ENCODE data around the gene CCR9.

DNA sequence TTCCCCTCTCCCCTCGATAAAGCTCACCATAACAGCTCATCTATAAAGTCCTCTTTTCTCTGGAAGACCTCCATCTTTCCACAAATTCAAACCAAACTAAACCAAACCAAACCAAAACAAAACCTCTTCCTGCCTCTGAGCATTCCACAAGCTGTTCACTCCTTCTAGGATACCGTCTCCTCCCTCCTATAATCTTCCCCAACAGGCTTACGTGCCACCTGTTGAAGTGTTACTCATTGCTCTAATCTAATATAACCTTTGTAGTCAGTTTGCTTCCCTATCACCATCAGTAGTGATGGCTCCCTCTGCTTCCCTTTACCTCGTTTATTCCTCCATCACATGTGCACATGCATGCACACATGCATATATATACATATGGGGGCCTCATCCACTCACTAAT lies 12.7 kb upstream of the CCR9 start:
- no peak for TF ChIP-seq POLR2A (IDR thresholded peaks at IDR 0.05)
- TF ChIP-seq, protein P1, sequence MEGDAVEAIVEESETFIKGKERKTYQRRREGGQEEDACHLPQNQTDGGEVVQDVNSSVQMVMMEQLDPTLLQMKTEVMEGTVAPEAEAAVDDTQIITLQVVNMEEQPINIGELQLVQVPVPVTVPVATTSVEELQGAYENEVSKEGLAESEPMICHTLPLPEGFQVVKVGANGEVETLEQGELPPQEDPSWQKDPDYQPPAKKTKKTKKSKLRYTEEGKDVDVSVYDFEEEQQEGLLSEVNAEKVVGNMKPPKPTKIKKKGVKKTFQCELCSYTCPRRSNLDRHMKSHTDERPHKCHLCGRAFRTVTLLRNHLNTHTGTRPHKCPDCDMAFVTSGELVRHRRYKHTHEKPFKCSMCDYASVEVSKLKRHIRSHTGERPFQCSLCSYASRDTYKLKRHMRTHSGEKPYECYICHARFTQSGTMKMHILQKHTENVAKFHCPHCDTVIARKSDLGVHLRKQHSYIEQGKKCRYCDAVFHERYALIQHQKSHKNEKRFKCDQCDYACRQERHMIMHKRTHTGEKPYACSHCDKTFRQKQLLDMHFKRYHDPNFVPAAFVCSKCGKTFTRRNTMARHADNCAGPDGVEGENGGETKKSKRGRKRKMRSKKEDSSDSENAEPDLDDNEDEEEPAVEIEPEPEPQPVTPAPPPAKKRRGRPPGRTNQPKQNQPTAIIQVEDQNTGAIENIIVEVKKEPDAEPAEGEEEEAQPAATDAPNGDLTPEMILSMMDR (IDR thresholded peaks at IDR 0.05), result no peak
- TF ChIP-seq EP300 (IDR thresholded peaks at IDR 0.05), result no peak
